HepG2 (cell line): ENCODE data around the gene PARK7. TPM values are rescaled to one million over a fixed set of nuclear protein-coding genes. Genes with fewer than 3 reads are reported as not detected.
A peak's percentile ranks its signal among the peaks of the same experiment; 100 is the strongest.

Source experiments
- CCAR2 ChIP-seq: fragments of 200-400 bp; formaldehyde crosslinking; optimal IDR thresholded peaks from 2 replicates; pipeline ENCODE3; 2018; ENCODE audit warnings: low read depth, mild to moderate bottlenecking, low read length, moderate library complexity
- ELF3 ChIP-seq: IDR thresholded peaks from 2 replicates; pipeline ENCODE4 v1.6.1; 2016; ENCODE audit warnings: missing genetic modification reagents, missing compliant biosample characterization
- FOXA3 ChIP-seq: IDR thresholded peaks from 2 replicates; pipeline ENCODE4 v1.6.1; 2016; ENCODE audit warnings: missing genetic modification reagents, missing compliant biosample characterization
- JUND ChIP-seq: sonication (generic); formaldehyde crosslinking; IDR thresholded peaks from 2 replicates; pipeline ENCODE4 v1.8.0; 2022; ENCODE audit warnings: mild to moderate bottlenecking, missing genetic modification reagents
- MATR3 ChIP-seq: sonication (generic); formaldehyde crosslinking; IDR thresholded peaks from 2 replicates; pipeline ENCODE4 v1.4.0; 2020; ENCODE audit warnings: missing genetic modification reagents
- YEATS4 ChIP-seq: sonication (generic); formaldehyde crosslinking; IDR thresholded peaks from 2 replicates; pipeline ENCODE4 v1.4.0; 2020; ENCODE audit warnings: missing genetic modification reagents, borderline replicate concordance
- ZKSCAN8 ChIP-seq: IDR thresholded peaks from 2 replicates; pipeline ENCODE4 v1.6.1; 2016; ENCODE audit warnings: borderline replicate concordance, missing genetic modification reagents, missing compliant biosample characterization
- ZNF180 ChIP-seq: sonication (generic); formaldehyde crosslinking; IDR thresholded peaks from 2 replicates; pipeline ENCODE4 v1.4.0; 2020; ENCODE audit warnings: low read depth, missing genetic modification reagents, borderline replicate concordance
- ZNF253 ChIP-seq: sonication (generic); formaldehyde crosslinking; IDR thresholded peaks from 2 replicates; pipeline ENCODE4 v1.8.0; 2022; ENCODE audit warnings: mild to moderate bottlenecking, missing genetic modification reagents, borderline replicate concordance
- ZNF446 ChIP-seq: sonication (generic); formaldehyde crosslinking; IDR thresholded peaks from 2 replicates; pipeline ENCODE4 v1.5.0; 2020; ENCODE audit warnings: mild to moderate bottlenecking, missing genetic modification reagents
- ZNF883 ChIP-seq: sonication (generic); formaldehyde crosslinking; IDR thresholded peaks from 2 replicates; pipeline ENCODE4 v1.5.1; 2020; ENCODE audit warnings: mild to moderate bottlenecking, missing genetic modification reagents; ENCODE audit errors: not compliant biosample characterization
- polyA plus RNA-seq, 8 experiments: library from polyadenylated mRNA; depleted of rRNA in 3 of 8; stranded (reverse) in 7 of 8; unstranded in 1 of 8; fragments of >200 nt; fragmentation: Illumina TruSeq in 4 of 8; extraction: Trizol in 4 of 8; gene quantifications; 2 replicates each; pipeline versions ENCODE4 v1.2.1 to v1.2.3, GENCODE V29; 2011 to 2016; ENCODE audit warnings: low read depth in 4 of 8, missing spikeins in 1 of 8, mixed read lengths in 1 of 8; ENCODE audit not compliant: insufficient read depth in 1 of 8
- total RNA-seq, 5 experiments: library from RNA; depleted of rRNA; stranded (reverse); fragments of >200 nt; fragmentation: Illumina TruSeq; extraction: Trizol; gene quantifications; 2 replicates each; pipeline ENCODE4 v1.2.3, GENCODE V29; 2016; ENCODE audit warnings: low read depth in 1 of 5
- TF ChIP-seq, protein P1 (sequence below): sonication (generic); formaldehyde crosslinking; IDR thresholded peaks from one replicate; pipeline ENCODE4 v1.5.1; 2020; ENCODE audit warnings: mild to moderate bottlenecking, missing genetic modification reagents; ENCODE audit errors: not compliant biosample characterization
- TF ChIP-seq, protein P2 (sequence below): sonication (generic); formaldehyde crosslinking; IDR thresholded peaks from 2 replicates; pipeline ENCODE4 v1.4.0; 2020; ENCODE audit warnings: mild to moderate bottlenecking, missing genetic modification reagents
- TF ChIP-seq, protein P3 (sequence below): sonication (generic); formaldehyde crosslinking; IDR thresholded peaks from 2 replicates; pipeline ENCODE4; 2020; ENCODE audit warnings: missing genetic modification reagents, mild to moderate bottlenecking, borderline replicate concordance

PARK7 gene
- total and polyA plus RNA-seq, 2 of the 13 experiments (the other 11 are each of a cell fraction or from before 2014, with no cell fraction given): 212 to 296 TPM

DNA sequence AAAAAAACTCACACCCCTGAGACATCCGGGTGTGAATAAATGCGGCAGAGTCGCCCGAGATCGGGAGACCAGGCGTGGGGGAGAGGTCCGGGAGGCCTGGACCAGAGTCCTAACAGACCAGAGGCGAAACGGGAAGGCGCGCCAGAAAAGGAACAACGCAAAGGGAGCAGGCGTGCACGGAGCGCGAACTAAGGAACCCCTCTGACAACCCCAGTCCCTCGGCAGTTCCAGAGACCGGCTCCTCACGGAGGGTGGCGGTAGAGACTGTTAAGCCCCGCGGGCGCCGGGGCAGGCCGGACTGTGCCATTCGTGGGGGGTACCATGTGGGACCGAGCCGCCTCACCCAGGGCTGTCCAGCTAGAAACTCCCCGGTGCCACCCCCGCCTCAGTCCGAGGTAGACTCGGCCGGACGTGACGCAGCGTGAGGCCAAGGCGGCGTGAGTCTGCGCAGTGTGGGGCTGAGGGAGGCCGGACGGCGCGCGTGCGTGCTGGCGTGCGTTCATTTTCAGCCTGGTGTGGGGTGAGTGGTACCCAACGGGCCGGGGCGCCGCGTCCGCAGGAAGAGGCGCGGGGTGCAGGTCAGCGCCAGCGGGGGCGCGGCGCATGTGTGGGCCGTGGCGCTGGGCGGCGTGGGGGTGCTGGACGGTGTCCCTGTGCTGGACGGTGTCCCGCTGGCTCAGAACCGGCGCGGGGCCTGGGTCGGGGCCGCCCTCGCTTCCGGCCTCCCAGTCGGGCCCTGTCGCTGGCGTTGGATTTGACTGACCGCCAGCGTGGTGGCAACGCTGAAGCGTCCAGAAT is at the start of gene PARK7 (continued):
- TF ChIP-seq, protein P1, sequence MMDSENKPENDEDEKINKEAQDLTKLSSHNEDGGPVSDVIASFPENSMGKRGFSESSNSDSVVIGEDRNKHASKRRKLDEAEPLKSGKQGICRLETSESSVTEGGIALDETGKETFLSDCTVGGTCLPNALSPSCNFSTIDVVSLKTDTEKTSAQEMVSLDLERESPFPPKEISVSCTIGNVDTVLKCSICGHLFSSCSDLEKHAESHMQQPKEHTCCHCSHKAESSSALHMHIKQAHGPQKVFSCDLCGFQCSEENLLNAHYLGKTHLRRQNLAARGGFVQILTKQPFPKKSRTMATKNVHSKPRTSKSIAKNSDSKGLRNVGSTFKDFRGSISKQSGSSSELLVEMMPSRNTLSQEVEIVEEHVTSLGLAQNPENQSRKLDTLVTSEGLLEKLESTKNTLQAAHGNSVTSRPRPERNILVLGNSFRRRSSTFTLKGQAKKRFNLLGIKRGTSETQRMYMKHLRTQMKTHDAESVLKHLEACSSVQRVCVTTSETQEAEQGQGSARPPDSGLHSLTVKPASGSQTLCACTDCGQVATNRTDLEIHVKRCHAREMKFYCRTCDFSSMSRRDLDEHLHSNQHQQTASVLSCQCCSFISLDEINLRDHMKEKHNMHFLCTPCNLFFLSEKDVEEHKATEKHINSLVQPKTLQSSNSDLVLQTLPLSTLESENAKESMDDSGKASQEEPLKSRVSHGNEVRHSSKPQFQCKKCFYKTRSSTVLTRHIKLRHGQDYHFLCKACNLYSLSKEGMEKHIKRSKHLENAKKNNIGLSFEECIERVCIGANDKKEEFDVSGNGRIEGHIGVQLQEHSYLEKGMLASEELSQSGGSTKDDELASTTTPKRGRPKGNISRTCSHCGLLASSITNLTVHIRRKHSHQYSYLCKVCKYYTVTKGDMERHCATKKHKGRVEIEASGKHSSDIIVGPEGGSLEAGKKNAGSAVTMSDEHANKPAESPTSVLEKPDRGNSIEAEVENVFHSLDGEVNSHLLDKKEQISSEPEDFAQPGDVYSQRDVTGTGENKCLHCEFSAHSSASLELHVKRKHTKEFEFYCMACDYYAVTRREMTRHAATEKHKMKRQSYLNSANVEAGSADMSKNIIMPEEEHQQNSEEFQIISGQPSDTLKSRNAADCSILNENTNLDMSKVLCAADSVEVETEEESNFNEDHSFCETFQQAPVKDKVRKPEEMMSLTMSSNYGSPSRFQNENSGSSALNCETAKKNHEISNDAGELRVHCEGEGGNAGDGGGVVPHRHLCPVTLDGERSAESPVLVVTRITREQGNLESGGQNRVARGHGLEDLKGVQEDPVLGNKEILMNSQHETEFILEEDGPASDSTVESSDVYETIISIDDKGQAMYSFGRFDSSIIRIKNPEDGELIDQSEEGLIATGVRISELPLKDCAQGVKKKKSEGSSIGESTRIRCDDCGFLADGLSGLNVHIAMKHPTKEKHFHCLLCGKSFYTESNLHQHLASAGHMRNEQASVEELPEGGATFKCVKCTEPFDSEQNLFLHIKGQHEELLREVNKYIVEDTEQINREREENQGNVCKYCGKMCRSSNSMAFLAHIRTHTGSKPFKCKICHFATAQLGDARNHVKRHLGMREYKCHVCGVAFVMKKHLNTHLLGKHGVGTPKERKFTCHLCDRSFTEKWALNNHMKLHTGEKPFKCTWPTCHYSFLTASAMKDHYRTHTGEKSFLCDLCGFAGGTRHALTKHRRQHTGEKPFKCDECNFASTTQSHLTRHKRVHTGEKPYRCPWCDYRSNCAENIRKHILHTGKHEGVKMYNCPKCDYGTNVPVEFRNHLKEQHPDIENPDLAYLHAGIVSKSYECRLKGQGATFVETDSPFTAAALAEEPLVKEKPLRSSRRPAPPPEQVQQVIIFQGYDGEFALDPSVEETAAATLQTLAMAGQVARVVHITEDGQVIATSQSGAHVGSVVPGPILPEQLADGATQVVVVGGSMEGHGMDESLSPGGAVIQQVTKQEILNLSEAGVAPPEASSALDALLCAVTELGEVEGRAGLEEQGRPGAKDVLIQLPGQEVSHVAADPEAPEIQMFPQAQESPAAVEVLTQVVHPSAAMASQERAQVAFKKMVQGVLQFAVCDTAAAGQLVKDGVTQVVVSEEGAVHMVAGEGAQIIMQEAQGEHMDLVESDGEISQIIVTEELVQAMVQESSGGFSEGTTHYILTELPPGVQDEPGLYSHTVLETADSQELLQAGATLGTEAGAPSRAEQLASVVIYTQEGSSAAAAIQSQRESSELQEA (CRISPR knock-in tag): peak; percentile 93
- TF ChIP-seq YEATS4 (CRISPR knock-in tag) (peak; percentile 99), ELF3 (CRISPR knock-in tag) (peak; percentile 4), ZNF253 (CRISPR knock-in tag) (no peak), ZNF180 (CRISPR knock-in tag) (0 out of 2 replicates have a peak, but pooled peaks have one; percentile 55), CCAR2 (no peak), ZNF446 (CRISPR knock-in tag) (no peak), ZNF883 (CRISPR knock-in tag) (peak; percentile 95), ZKSCAN8 (no peak), FOXA3 (CRISPR knock-in tag) (peak; percentile 55; the same call in 1 of the 2 replicates), MATR3 (CRISPR knock-in tag) (no peak), JUND (CRISPR knock-in tag) (peak; percentile 33; the same call in 1 of the 2 replicates)
- TF ChIP-seq, protein P2, sequence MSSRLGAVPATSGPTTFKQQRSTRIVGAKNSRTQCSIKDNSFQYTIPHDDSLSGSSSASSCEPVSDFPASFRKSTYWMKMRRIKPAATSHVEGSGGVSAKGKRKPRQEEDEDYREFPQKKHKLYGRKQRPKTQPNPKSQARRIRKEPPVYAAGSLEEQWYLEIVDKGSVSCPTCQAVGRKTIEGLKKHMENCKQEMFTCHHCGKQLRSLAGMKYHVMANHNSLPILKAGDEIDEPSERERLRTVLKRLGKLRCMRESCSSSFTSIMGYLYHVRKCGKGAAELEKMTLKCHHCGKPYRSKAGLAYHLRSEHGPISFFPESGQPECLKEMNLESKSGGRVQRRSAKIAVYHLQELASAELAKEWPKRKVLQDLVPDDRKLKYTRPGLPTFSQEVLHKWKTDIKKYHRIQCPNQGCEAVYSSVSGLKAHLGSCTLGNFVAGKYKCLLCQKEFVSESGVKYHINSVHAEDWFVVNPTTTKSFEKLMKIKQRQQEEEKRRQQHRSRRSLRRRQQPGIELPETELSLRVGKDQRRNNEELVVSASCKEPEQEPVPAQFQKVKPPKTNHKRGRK (CRISPR knock-in tag): no peak
- TF ChIP-seq, protein P3, sequence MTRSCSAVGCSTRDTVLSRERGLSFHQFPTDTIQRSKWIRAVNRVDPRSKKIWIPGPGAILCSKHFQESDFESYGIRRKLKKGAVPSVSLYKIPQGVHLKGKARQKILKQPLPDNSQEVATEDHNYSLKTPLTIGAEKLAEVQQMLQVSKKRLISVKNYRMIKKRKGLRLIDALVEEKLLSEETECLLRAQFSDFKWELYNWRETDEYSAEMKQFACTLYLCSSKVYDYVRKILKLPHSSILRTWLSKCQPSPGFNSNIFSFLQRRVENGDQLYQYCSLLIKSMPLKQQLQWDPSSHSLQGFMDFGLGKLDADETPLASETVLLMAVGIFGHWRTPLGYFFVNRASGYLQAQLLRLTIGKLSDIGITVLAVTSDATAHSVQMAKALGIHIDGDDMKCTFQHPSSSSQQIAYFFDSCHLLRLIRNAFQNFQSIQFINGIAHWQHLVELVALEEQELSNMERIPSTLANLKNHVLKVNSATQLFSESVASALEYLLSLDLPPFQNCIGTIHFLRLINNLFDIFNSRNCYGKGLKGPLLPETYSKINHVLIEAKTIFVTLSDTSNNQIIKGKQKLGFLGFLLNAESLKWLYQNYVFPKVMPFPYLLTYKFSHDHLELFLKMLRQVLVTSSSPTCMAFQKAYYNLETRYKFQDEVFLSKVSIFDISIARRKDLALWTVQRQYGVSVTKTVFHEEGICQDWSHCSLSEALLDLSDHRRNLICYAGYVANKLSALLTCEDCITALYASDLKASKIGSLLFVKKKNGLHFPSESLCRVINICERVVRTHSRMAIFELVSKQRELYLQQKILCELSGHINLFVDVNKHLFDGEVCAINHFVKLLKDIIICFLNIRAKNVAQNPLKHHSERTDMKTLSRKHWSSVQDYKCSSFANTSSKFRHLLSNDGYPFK: peak; percentile 83; the same call in 1 of the 2 replicates
